ENCODE results near the gene DDC. TPM values are rescaled to one million over a fixed set of nuclear protein-coding genes. Genes with fewer than 3 reads are reported as not detected.

Gene DDC
- total RNA-seq, 1 experiment from 2014 or later: not detected

GRCh38 chr7:50610521-50611277, 45.5 kb upstream of the DDC start:
- no peak for TF ChIP-seq CTCF (conservative IDR thresholded peaks at IDR 0.05)
- TF ChIP-seq EZH2 (IDR thresholded peaks at IDR 0.05; ENCODE audit: low read depth): no peak
- Histone ChIP-seq H3K27ac (no peak overlapping the region), H3K79me2 (ENCODE audit: low read depth) (no peaks in the 10 kb centered on the region), H3K4me1 (replicated peaks; ENCODE audit: insufficient read depth) (peaks cover 6% of the 10 kb centered on the region), H3K36me3 (ENCODE audit: low read depth) (peaks cover 30% of the 10 kb centered on the region), H3K4me3 (no peak overlapping the region), H3K9me2 (ENCODE audit: insufficient read depth) (no peaks in the 10 kb centered on the region), H4K20me1 (ENCODE audit: insufficient read depth) (peaks cover 25% of the 10 kb centered on the region), H3K4me2 (no peak overlapping the region), H3K9me3 (ENCODE audit: insufficient read depth, low read depth) (no peaks in the 10 kb centered on the region), H3K27me3 (ENCODE audit: insufficient read depth, low read depth) (no peaks in the 10 kb centered on the region), H2AFZ (no peak overlapping the region), H3F3A (ENCODE audit: insufficient read depth, low read depth) (peaks cover 12% of the 10 kb centered on the region; the same call in 1 of the 2 replicates)
- intact Hi-C loops (cut with micrococcal nuclease; ENCODE audit: unreplicated experiment): loop anchor here (2.0 kb wide), 1 partner anchor 76 kb away; no protein-coding TSS in a partner anchor
- ChIA-PET CTCF (no interaction called here), POLR2A (ENCODE audit: unreplicated experiment) (interaction anchor here (0.5 kb wide), 1 partner anchor 79 kb away, joined by 8 read pairs; no protein-coding TSS in a partner anchor)
- BruUV-seq (replicated peaks): no TSS peak
- peak; percentile 14 to 45 for DNase-seq

GRCh38 chr7:50608196-50608906, 43.1 kb upstream of the DDC start:
- H3K36me3 ChIP-seq (ENCODE audit: low read depth): peaks cover 30% of the 10 kb centered on the region
- H2AFZ ChIP-seq: no peak overlapping the region
- intact Hi-C loops (cut with micrococcal nuclease; ENCODE audit: unreplicated experiment): no loop called here
- no peaks in the 10 kb centered on the region for H3K79me2 ChIP-seq (ENCODE audit: low read depth)
- no peaks in the 10 kb centered on the region for H3K9me3 ChIP-seq (ENCODE audit: insufficient read depth, low read depth)
- no TSS peak for BruUV-seq (replicated peaks)
- TF ChIP-seq EZH2 (IDR thresholded peaks at IDR 0.05; ENCODE audit: low read depth): no peak
- no peak for TF ChIP-seq CTCF (conservative IDR thresholded peaks at IDR 0.05)
- CTCF ChIA-PET: no interaction called here
- no peak overlapping the region for H3K4me3 ChIP-seq
- H3K27me3 ChIP-seq (ENCODE audit: insufficient read depth, low read depth): no peaks in the 10 kb centered on the region
- H4K20me1 ChIP-seq (ENCODE audit: insufficient read depth): peaks cover 14% of the 10 kb centered on the region
- no peak for DNase-seq
- H3K4me2 ChIP-seq: no peak overlapping the region
- peaks cover 6% of the 10 kb centered on the region for H3K4me1 ChIP-seq (replicated peaks; ENCODE audit: insufficient read depth)
- POLR2A ChIA-PET (ENCODE audit: unreplicated experiment): interaction anchor here (0.6 kb wide), 1 partner anchor 168 kb away, joined by 10 read pairs; no protein-coding TSS in a partner anchor
- H3F3A ChIP-seq (ENCODE audit: insufficient read depth, low read depth): peaks cover 12% of the 10 kb centered on the region; the same call in 1 of the 2 replicates
- H3K27ac ChIP-seq: no peak overlapping the region
- H3K9me2 ChIP-seq (ENCODE audit: insufficient read depth): no peaks in the 10 kb centered on the region

- no peak for DNase-seq
- H3K27ac ChIP-seq: no peak overlapping the region
- H3F3A ChIP-seq (ENCODE audit: insufficient read depth, low read depth): peaks cover 12% of the 10 kb centered on the region; the same call in 1 of the 2 replicates
- peaks cover 6% of the 10 kb centered on the region for H3K4me1 ChIP-seq (replicated peaks; ENCODE audit: insufficient read depth)
- CTCF ChIA-PET: no interaction called here
- no peaks in the 10 kb centered on the region for H3K79me2 ChIP-seq (ENCODE audit: low read depth)
- peaks cover 31% of the 10 kb centered on the region for H3K36me3 ChIP-seq (ENCODE audit: low read depth)
- peaks cover 14% of the 10 kb centered on the region for H4K20me1 ChIP-seq (ENCODE audit: insufficient read depth)
- H3K9me3 ChIP-seq (ENCODE audit: insufficient read depth, low read depth): no peaks in the 10 kb centered on the region
- no peak overlapping the region for H3K4me3 ChIP-seq
- no peak for TF ChIP-seq CTCF (conservative IDR thresholded peaks at IDR 0.05)
- no peak for TF ChIP-seq EZH2 (IDR thresholded peaks at IDR 0.05; ENCODE audit: low read depth)
- H3K4me2 ChIP-seq: no peak overlapping the region
- no TSS peak for BruUV-seq (replicated peaks)
- intact Hi-C loops (cut with micrococcal nuclease; ENCODE audit: unreplicated experiment): no loop called here
- POLR2A ChIA-PET (ENCODE audit: unreplicated experiment): no interaction called here
- H2AFZ ChIP-seq: no peak overlapping the region
- no peaks in the 10 kb centered on the region for H3K27me3 ChIP-seq (ENCODE audit: insufficient read depth, low read depth)
- no peaks in the 10 kb centered on the region for H3K9me2 ChIP-seq (ENCODE audit: insufficient read depth)
Measured at GRCh38 chr7:50607524-50608125, 42.4 kb upstream of the DDC start.

Measured in PC-9 (cell line).